ENCODE results near the gene PNPLA7. TPM values are rescaled to one million over a fixed set of nuclear protein-coding genes. Genes with fewer than 3 reads are reported as not detected.

Gene PNPLA7
- total RNA-seq, 1 donor from 2014 or later: 2.4 TPM

DNA sequence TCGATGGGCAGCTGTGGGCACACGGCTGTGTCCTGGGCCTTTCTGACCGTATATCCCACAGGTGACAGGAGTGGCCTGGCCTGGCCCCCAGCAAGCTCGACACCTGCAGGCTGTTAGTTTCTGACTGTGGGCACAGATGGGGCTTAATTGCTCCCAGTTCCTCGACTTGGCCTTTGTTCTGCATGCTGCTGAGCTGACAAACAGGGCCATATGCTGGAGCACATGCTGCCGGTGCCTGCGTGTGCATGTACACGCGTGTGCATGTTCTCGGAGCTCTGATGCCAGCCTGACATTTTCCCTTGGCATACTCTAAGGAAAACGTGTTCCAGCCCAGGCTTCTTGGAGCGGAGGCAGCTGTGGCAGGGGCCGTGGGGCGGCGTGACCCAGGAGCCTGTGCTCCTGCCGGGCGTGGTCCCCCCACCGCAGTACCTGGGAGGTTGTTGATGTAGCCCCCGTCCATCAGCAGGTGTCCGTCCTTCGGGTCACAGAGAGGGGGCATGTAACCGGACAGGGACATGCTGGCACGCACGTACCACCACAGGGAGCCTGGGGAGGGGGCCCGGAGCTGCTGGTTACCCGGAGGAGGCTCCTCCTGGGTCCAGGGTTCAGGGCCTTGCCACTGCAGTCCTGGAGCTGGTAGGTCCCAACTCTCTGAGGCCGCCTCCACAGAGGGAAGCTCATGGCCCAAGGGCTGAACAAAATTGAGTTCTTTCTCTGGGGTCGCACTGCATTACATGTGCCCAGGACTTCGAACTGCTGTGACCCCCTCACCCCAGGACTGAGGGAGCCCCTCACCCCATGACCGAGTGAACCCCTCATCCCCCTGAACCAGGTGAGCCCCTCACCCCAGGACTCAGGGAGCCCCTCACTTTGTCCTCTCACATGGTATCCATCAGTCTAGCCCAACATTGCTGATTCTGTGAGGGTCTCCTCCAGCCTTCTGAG is 86.9 kb downstream of the PNPLA7 start:
- DNase-seq (ENCODE audit: extremely low read depth, low read depth, low spot score): no peak

DNA sequence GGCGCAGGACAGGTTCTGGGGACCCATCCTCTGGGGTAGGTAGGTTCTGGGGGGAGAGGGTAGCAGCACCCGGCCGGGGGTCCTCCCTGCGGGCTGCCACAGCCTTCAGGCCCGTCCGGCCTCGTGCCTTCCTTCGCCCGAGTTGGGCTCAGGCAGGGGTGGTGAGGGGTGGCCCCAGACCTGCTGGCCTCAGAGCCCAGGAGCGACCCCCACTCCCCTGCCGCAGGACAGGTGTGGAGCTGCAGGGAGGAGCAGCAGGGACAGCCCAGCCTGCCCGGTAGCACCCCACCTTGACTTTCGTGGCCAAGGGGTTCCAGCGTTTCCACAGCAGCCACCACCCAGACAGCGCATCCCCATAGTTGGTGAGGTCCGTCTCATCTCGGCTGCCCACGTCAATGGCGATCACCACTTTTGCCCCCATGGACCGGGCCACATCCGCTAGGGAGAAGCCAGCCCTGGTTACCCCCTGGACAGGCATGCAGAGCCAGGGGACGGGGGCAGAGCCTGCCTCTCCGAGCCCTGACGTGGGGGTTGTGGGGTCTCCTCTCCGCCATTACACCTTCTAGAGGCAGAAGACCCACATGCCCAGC is 87.7 kb downstream of the PNPLA7 start:
- DNase-seq (ENCODE audit: extremely low read depth, low read depth, low spot score): no peak

DNA sequence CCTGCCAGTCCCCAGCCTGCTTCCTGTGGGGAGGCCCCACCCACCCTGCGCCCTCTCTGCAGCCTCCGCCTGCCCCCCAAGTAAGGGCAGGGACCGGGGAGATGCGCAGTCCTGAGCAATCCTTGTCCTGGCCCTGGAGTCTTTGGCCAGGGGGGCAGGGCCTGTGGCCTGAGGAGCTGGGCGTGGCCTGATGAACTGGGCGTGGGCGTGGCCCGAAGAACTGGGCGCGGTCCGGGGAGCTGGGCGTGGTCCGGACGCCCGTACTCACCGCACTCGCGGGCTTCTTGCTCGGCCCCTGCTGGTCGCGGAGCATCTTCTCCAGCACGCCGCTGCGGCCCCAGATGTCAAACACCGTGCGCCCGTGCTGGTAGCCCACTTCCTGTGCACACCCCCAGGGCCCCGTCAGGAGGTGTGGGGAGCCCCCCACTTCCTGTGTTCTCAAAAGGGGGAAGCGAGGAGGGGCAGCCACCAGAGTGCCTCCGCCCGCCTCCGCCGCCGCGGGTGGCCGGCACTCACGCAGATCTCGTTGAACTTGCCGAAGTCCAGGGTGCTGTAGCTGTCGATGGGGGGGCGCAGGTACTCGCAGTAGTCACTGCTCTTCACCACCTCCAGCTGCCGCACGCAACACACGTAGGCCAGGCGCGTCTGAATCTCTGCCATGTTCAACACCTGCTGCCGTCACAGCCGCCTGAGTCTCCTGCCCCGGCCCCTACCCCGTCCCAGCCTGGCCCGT is 88.4 kb downstream of the PNPLA7 start:
- no peak for DNase-seq (ENCODE audit: extremely low read depth, low read depth, low spot score)

DNA sequence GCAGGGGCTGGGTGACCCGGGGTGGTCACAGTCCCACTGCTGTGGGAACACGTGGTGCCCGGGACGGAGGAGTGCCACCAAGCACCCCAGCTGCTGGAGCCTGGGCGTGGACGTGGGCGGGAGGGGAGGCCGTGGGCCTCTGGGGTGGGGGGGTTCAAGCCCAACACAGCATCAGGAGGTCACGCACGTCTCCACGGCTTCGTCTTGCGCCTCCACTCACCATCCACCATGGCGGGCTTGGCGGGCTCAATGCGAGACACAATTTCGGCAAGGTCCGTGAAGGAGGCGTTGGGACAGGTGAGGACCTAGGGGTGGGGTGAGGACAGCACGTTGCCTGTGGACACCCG is 88.9 kb downstream of the PNPLA7 start:
- DNase-seq (ENCODE audit: extremely low read depth, low read depth, low spot score): no peak

DNA sequence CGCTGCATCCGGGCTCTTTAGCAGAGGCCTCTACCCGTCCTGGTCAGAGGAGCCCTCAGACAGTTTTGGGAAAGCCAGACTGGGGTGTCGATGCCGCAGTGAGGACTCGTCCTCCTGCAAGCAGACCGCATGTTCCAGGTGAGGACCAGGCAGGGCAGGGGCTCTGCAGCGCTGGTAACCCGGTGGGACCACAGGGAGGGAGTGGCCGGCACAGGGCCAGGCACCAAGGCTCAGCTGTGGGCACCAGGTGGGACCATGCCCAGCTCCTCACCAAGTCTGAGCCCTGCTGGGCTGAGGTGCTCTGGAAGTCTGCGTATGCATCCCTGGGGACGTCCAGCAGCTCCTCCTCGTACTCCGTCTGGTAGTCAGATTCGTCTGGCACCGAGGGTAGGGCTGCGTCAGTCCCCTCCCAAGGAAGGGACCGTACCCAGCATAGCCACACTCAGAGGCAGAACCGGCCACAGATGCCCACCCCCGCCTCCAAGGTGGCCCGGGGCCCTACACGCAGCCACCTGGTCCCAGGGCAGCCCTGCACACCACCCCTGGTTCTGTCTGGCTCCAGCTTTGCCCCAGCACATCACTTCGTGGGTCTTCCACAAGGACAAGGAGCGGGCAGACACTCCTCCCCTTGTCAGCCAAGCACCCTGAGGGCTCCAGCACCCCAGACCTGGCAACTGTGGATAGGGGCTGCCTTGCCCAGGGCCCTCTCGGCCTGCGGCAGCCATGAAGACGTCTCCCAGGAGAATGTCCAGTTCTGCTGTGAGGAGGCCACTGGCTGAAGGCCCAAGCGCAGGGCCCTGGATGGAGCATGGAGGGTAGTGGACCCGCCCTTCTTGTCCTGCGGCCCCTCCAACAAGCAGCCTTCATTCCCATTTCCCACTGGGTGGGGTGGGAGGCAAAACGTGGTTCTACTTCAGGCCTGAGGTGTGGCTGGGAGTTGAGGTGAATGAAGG is 89.6 kb downstream of the PNPLA7 start:
- no peak for DNase-seq (ENCODE audit: extremely low read depth, low read depth, low spot score)

DNA sequence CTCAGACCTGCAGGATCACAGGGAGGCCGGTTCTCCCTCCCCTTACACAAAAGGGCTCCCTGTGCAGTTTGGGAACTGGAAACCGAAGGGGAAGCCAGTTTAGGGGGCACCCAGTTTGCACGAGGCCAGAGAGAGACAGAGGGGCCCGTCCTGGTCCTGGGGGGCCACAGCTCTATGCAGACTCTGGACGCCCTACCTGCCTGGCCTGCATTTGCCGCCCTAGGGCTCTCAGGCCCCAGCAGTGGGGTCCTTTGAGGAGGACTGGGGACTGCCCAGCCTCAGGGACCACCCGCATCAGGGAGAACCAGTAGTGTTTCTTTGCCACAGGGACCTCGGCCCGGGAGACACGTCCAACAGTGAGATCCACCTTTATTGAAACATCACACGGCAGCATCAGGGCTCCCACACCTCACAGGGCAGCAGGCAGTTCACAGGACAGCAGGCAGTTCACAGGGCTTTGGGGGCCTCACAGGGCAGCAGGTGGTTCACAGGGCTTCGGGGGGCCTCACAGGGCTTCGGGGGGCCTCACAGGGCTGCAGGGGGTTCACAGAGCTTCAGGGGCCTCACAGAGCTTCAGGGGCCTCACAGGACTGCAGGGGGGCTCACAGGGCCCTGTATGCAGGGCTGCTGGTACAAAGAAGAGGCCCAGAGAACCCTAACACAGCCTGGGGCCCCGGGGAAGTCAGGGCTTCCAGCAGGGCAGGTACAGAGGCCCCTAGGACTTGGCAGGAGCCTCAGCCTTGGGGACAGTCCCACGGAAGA is 90.4 kb downstream of the PNPLA7 start:
- DNase-seq (ENCODE audit: extremely low read depth, low read depth, low spot score): no peak

DNA sequence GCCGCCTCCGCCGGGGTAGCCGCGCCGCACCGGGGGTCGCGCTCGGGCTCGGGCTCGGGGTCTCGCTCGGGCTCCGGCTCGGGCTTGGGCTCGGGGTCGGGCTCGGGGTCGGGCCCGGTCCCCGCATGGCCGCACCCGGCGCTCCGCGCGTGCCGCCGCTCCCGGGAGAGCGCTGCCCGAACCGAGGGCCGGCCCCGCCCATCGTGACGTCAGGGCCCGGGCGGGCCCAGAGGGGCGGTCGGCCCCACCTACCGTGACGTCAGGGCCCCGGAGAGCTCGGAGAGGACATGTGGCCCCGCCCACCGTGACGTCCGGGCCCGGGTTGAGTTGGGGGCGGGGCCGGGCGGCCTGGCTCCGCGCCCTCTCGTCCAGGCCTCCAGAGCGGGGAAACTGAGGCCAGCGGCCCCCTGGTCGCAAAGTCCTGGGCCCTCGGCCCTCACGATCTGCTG is 91.0 kb downstream of the PNPLA7 start, which contains the start of gene NSMF:
TSS of gene NSMF (minus strand) at position 183 of the 449 bp plus-strand sequence. CDS start 232 bp downstream, outside the sequence.
- no peak for DNase-seq (ENCODE audit: extremely low read depth, low read depth, low spot score)

DNA sequence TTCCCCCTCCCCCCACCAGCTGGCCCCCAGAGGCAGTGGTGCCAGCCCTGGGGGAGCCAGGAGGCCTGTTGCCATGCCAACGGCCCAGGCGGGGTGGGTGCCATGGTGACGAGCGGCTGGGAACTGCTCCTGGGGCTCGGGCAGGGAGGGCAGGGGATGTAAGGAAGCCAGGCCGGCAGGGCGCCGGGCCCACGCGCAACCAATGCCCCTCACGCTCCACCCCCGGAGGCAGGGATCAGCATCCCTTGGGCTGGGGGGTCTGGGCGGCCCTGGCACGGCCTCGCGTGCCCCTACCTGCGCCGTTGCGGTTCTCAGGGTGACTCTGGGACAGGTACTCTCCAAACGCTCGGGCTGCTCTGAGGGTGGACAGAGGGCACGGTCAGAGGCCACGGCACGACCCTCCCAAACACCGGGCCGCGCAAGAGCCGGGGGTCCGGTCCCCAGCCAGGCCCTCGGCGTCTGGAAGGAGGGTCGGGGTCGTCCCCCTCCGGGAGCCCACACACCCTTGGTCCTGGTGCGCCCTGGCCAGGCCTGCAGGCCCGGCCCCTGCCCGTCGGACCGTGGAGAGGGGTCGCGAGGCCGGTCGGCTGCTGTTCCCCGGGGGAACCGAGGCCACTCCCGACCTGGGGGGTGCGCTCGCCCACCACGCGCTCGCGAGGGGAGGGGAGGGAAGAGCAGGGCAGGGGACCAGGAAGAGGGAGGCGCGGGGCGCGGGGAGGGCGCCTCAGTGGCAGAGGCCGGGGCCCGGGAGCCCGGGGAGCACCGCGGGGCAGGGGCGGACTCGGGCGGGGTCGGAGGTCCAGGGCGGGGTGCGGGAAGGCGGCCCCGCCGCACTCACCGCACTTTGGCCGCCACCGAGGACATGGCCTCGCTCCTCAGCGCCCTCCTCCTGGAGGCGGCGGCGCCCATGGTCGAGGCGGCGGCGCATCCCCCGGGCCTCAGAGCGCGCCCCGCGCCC is 91.7 kb downstream of the PNPLA7 start:
- DNase-seq (ENCODE audit: extremely low read depth, low read depth, low spot score): no peak

DNA sequence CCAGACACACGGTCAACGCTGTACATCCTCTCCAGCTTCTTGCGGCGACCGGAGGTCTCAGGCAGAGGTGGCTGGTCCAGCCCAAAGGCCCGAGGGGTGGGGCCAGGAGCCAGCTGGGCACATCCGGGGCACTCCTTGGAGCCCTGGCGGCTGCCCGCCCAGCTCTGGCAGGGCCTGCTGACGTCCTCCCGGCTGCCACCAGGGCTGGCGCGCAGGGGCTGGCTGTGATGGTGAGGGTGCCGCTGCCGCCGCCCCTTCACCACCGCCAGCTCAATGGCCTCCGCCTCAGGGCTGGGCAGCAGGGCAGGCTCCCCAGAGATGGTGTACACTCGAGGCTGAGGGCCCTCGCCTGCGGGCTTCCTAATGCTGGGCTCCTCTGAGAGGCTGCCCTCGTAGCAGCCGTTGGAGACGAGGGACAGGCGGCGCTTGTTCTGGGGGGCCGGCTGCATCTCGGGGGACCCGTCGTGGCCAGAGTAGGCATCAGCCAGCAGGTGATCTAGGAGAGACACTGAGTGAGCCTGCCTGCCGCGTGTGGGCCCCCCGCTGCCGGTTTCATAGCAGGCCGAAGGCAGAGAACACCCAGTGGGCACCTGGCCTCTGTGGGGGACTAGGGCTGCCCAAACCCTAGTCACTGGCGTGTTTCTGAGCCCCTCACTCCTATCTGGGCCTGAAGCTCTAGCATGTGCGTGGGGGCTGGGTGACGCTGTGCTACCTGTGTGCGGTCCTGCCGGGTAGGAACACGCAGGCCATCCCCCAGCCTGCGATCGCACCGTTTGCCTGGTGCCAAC is 92.6 kb downstream of the PNPLA7 start:
- no peak for DNase-seq (ENCODE audit: extremely low read depth, low read depth, low spot score)

DNA sequence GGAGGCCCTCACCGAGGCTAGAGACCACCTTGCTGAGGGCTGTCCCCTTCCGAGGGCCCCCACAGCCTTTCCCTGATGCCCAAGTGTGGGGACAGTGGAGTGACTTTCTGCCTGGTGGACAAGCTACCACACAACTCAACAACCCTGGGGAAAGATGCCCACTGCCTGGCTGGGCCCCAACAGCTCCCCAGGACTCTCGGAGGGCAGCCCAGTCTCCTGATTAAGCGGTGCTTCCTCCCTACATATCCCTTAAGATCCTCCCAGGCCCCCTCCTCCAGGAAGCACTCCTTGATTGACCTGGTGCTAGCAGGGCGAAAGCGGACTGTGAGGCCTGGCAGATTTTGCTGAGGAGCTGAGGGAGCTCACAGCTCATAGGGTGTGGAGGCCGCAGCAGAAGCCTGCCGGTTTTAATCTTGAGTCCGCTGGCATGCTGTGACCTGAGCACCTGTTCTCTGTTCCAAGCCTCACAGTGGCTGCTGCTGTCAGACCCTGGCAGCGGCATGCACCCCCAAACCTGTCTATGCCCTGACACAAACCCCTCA is 93.3 kb downstream of the PNPLA7 start:
- DNase-seq (ENCODE audit: extremely low read depth, low read depth, low spot score): no peak

DNA sequence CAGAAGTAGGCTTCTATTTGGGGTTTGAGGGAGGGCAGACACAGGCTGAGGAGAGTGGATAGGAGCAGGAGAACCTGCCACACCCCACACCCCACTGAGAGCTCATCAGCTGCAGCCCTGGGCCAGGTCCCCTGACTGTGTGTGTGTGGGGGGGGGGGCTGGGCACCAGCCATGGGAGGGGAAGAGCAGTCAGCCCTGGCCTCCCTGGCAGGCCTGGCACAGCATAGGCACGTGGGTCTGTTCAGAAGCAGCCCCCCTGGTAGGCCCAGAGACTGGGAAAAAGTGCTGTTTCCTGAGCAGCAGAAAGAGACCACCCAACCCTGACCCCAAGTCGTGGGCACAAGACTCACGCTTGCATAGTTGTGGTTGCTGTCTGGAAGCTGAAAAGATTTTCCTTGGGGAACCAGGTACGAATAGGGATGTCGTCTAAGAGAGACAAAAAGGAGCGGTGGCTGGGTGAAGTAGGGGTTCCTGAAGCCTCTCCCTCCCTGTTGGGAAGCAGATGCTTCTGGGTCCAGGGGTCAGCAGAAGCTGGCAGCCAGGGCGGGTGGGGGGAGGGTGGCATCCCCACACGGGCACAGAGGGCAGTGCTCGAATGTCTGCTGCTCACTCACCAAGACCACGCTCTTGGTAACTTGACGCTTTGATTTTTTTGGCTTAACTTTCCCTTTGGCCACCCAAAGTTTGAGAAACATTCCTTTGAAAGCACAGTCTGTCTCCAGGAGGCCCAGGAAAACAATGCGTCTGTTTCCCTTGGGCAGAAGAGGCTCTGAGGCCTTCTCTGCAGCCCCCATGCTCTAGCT is 93.9 kb downstream of the PNPLA7 start:
- DNase-seq (ENCODE audit: extremely low read depth, low read depth, low spot score): no peak

DNA sequence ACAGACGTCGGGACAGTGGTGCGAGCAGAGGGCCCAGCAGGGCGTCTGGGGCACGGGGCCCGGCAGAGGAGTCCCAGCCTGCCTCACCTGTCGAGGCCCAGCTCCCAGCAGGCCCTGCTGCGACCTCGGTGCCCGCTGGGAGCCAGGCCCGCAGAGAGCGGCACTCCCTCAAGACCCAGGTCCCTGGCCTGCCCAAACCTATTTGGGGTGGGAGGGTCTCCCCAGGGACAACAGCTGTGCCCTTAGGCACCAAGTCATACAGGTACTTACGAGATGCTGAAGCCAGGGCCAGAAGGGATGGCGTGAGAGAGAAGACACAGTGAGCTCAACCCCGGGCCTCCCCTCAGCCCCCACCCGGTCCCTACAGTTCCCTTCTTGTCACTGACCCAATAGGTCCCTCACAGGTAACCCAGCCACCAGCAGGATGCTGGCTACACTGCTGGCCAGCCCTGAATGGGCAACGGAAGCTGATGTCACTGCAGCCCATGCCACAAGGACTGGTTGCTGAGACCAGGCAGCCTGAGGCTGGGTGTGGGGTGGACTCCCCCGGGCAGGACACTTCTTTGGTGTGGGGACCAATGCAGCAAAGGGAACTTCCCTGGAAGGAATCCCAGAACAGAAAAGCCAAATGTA is 94.7 kb downstream of the PNPLA7 start:
- no peak for DNase-seq (ENCODE audit: extremely low read depth, low read depth, low spot score)

DNA sequence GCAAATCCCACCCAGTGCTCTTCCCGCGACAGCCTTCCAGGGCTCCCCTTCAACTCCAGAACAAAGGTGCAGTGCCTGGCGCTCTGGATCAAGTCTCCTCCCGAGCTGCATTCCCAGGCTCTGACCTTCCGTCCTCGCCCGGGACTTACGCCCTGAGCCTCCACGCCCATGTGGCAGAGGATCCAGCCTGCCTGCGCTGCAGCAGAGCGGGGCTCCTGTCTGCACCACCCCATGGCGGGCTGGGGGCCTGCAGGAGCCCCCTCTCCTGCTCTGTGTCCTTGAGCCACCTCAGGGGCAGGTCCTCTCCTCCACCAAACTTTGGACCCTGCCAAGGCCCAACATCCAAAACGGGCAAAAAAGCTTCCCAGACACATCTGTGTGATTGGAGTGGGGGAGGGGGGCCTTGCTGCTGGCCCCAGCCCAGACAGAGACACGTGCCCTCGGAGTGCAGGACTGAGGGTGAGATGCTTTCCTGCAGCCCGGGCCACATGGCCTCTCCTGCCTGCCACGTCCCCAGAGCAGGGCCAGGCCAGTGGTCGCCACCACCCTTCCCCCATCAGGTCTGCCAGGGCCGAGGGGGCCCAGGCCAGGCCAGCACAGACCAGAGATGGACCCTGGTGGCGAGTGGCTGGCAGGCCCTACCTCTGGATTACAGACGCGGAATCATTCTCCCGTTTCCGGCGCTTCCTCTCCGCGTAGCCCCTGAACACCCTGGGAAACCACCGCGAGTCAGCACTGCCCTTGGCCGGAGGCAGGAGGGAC is 95.4 kb downstream of the PNPLA7 start:
- no peak for DNase-seq (ENCODE audit: extremely low read depth, low read depth, low spot score)

DNA sequence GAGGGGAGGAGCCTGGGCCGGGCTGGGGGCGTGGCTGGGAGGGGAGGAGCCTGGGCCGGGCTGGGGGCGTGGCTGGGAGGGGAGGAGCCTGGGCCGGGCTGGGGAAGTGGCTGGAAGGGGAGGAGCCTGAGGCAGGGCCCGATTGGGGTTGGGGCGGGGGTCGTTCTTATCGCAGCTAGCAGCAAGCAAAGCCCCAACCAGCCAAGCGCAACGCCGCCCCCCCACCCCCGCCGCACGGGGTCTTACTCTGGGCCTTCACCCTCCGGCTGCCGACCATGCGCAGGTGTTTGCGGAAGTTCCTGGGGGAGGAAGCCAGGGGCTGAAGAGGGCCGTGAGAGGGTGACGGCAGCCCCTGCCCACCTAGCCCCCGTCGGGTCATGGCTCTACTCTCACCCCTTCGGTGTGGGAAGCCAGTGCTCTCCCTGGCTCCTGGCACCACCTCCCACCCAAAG is 96.0 kb downstream of the PNPLA7 start:
- DNase-seq (ENCODE audit: extremely low read depth, low read depth, low spot score): no peak

DNA sequence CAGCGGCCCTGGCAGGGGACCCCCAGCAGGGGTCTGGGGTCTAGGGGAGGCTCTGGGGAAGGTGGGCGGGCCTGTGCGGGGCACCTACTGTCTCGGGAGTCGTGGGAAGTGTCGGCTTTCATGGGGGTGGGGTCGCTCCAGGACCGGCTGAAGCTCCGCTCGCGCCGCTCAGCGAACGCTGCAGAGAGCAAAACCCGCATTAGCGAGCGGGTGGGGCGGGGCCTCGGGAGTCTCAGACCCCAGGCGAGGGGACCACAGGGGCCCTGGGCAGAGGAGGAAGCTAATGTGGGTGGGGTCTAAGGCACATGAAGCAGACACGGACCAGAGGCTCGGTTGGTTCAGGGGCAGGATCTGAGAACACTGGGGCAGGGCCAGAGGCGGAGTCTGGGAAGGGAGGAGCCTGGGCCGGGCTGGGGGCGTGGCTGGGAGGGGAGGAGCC is 96.5 kb downstream of the PNPLA7 start:
- DNase-seq (ENCODE audit: extremely low read depth, low read depth, low spot score): no peak
